Activated CD4-positive, alpha-beta T cell treated with anti-CD3 and anti-CD28 coated beads, Interleukin-2, amount 50 U/mL, for 48 hours (primary cell): Measurements from ENCODE around the gene QSOX2.

ENCODE experiments used
- DNase-seq, 2 experiments: peaks; one replicate each; pipeline ENCODE4 v3.0.0-alpha.2; 2020

Gene QSOX2

GRCh38 chr9:136199391-136200288, 46.0 kb downstream of the QSOX2 start:
- no peak for DNase-seq

- DNase-seq: no peak
Measured at GRCh38 chr9:136198605-136199083, 47.0 kb downstream of the QSOX2 start.

- no peak for DNase-seq
Measured at GRCh38 chr9:136197930-136198604, 47.5 kb downstream of the QSOX2 start.

- no peak for DNase-seq
Measured at GRCh38 chr9:136197084-136197875, 48.3 kb downstream of the QSOX2 start.

- DNase-seq: no peak
Measured at GRCh38 chr9:136196404-136197083, 49.1 kb downstream of the QSOX2 start.

GRCh38 chr9:136194540-136194939, 51.1 kb downstream of the QSOX2 start:
- no peak for DNase-seq

GRCh38 chr9:136193891-136194279, 51.7 kb downstream of the QSOX2 start:
- no peak for DNase-seq

- DNase-seq: no peak
Measured at GRCh38 chr9:136193127-136193890, 52.3 kb downstream of the QSOX2 start.

- DNase-seq: no peak
Measured at GRCh38 chr9:136192289-136193126, 53.1 kb downstream of the QSOX2 start.

- DNase-seq: no peak
Measured at GRCh38 chr9:136191960-136192286, 53.7 kb downstream of the QSOX2 start.

GRCh38 chr9:136191099-136191959, 54.3 kb downstream of the QSOX2 start:
- DNase-seq: no peak

- DNase-seq: no peak
Measured at GRCh38 chr9:136190656-136191055, 55.0 kb downstream of the QSOX2 start.

GRCh38 chr9:136190237-136190601, 55.4 kb downstream of the QSOX2 start:
- no peak for DNase-seq

- DNase-seq: no peak
Measured at GRCh38 chr9:136189394-136190236, 56.0 kb downstream of the QSOX2 start.

- DNase-seq: no peak
Measured at GRCh38 chr9:136187683-136188586, 57.7 kb downstream of the QSOX2 start.

GRCh38 chr9:136187197-136187596, 58.4 kb downstream of the QSOX2 start:
- DNase-seq: no peak

GRCh38 chr9:136186386-136186785, 59.2 kb downstream of the QSOX2 start:
- no peak for DNase-seq
